ENCODE measurements around the gene DZIP1. TPM values are rescaled to one million over a fixed set of nuclear protein-coding genes. Genes with fewer than 3 reads are reported as not detected.

The DZIP1 gene
- polyA plus RNA-seq, 2 of the 4 experiments (the other 2 are of a cell fraction), result 11.5 to 17.1 TPM

GRCh38 chr13:95535243-95535642 is 109.3 kb downstream of the DZIP1 start:
- DNase-seq (ENCODE audit: low read depth in 1 of 2, low spot score in 1 of 2) (peak; percentile 45 to 89), FAIRE-seq (no peak), ATAC-seq (peak; percentile 98)
- H3K9me3 ChIP-seq, result no peaks in the 10 kb centered on the region
- peaks cover 55% of the 10 kb centered on the region for H3K4me1 ChIP-seq
- H3K27ac ChIP-seq, result peak overlapping the region; percentile 70 to 76
- no peak overlapping the region for H3K4me3 ChIP-seq
- TF ChIP-seq BCL3 (IDR thresholded peaks at IDR 0.05) (0 out of 3 replicates have a peak, but pooled peaks have one; percentile 43), PBX3 (IDR thresholded peaks at IDR 0.05) (peak; percentile 47; the same call in 1 of the 2 replicates), FOSL2 (IDR thresholded peaks at IDR 0.05) (peak; percentile 95), FOSL2 (CRISPR knock-in tag; IDR thresholded peaks at IDR 0.05) (peak; percentile 97), NFE2L2 (conservative IDR thresholded peaks at IDR 0.05; ENCODE audit: low read length) (no peak), MAX (IDR thresholded peaks at IDR 0.05) (peak; percentile 83), GATA3 (IDR thresholded peaks at IDR 0.05; ENCODE audit: borderline replicate concordance) (peak; percentile 93), CBX2 (IDR thresholded peaks at IDR 0.05; ENCODE audit: borderline replicate concordance, low read depth) (no peak), EP300 (IDR thresholded peaks at IDR 0.05) (peak; percentile 32 to 50; a peak in 2 of 5 replicates), HEYL (CRISPR knock-in tag; IDR thresholded peaks at IDR 0.05) (no peak), CEBPB (IDR thresholded peaks at IDR 0.05) (peak in 1 of 2 experiments; percentile 37; a peak in 1 of 4 replicates), ZFP36 (IDR thresholded peaks at IDR 0.05; ENCODE audit: borderline replicate concordance, partially characterized antibody) (peak; percentile 21), NPAS2 (CRISPR knock-in tag; IDR thresholded peaks at IDR 0.05; ENCODE audit: borderline replicate concordance) (no peak), HOXB5 (CRISPR knock-in tag; IDR thresholded peaks at IDR 0.05) (peak; percentile 97), FOXS1 (CRISPR knock-in tag; IDR thresholded peaks at IDR 0.05) (peak; percentile 33; the same call in 1 of the 2 replicates), JUNB (IDR thresholded peaks at IDR 0.05) (peak; percentile 94), JUN (IDR thresholded peaks at IDR 0.05) (peak; percentile 58 to 64; a peak in 4 of 5 replicates), HDAC2 (IDR thresholded peaks at IDR 0.05) (no peak)
- ChIA-PET POLR2A (no interaction called here), CTCF (interaction anchor here (1.2 to 3.1 kb wide), 3 partner anchors 29 to 299 kb away, joined by 3 to 22 read pairs (median 11); no protein-coding TSS in a partner anchor)
- H3K4me2 ChIP-seq, result peak overlapping the region; percentile 63
- WGBS (ENCODE audit: missing lambda C conversion rate), result 0% methylated on average over 3 of the region's 3 CpGs

- no peak overlapping the region for H3K4me3 ChIP-seq
- WGBS (ENCODE audit: missing lambda C conversion rate), result 74% methylated on average over 7 of the region's 7 CpGs
- POLR2A ChIA-PET, result no interaction called here
- H3K4me1 ChIP-seq, result peaks cover 60% of the 10 kb centered on the region
- CTCF ChIA-PET, result no interaction called here
- no peak for TF ChIP-seq RFX5 (IDR thresholded peaks at IDR 0.05)
- no peak for TF ChIP-seq HMGXB4 (CRISPR knock-in tag; IDR thresholded peaks at IDR 0.05; ENCODE audit: borderline replicate concordance)
- no peak for TF ChIP-seq MAFK (IDR thresholded peaks at IDR 0.05; ENCODE audit: partially characterized antibody)
- no peak for TF ChIP-seq USF2 (IDR thresholded peaks at IDR 0.05)
- TF ChIP-seq RARB (CRISPR knock-in tag; IDR thresholded peaks at IDR 0.05), result no peak
- no peak for TF ChIP-seq RAD21 (conservative IDR thresholded peaks at IDR 0.05 in 1 of 2, IDR thresholded peaks at IDR 0.05 in 1 of 2)
- TF ChIP-seq POLR2A (IDR thresholded peaks at IDR 0.05; ENCODE audit: low read length), result no peak
- no peak for TF ChIP-seq NPAS2 (CRISPR knock-in tag; IDR thresholded peaks at IDR 0.05; ENCODE audit: borderline replicate concordance)
- FAIRE-seq (no peak), ATAC-seq (no peak), DNase-seq (ENCODE audit: low read depth in 1 of 2, low spot score in 1 of 2) (no peak)
- peak overlapping the region in 1 of 2 experiments; percentile 58; a peak in 3 of 6 replicates for H3K27ac ChIP-seq
- no peaks in the 10 kb centered on the region for H3K9me3 ChIP-seq
- no peak overlapping the region for H3K4me2 ChIP-seq
Observed at GRCh38 chr13:95533545-95534160, 110.9 kb downstream of the DZIP1 start.

Data from A549 (cell line).